Neuronal stem cell (in vitro differentiated cells): ENCODE measurements around the gene CBFB.
A peak's percentile ranks its signal among the peaks of the same experiment; 100 is the strongest.
"Not testable (repeated sequence)": the region's sequence is repeated elsewhere in the genome, so short reads cannot be mapped to it uniquely, and the experiment has no call there.

Experiments used
- DNase-seq: peaks from one replicate; pipeline ENCODE4 v3.0.0-alpha.2; 2013; ENCODE audit warnings: low spot score
- H2AFZ ChIP-seq: one replicate; pipeline ENCODE4 v1.6.1; 2013; ENCODE audit warnings: mild to moderate bottlenecking, low read length, inconsistent platforms
- H2AK5ac ChIP-seq: 2 replicates; pipeline ENCODE4 v1.6.1; 2013; ENCODE audit warnings: low read depth, mild to moderate bottlenecking, inconsistent platforms, low read length, moderate library complexity, mixed read lengths
- H2BK120ac ChIP-seq: 2 replicates; pipeline ENCODE4 v1.6.1; 2013; ENCODE audit warnings: low read depth, mild to moderate bottlenecking, inconsistent platforms, low read length, moderate library complexity, mixed read lengths
- H2BK12ac ChIP-seq: one replicate; pipeline ENCODE4 v1.6.1; 2013; ENCODE audit warnings: low read length, inconsistent platforms
- H2BK15ac ChIP-seq: 2 replicates; pipeline ENCODE4 v1.6.1; 2013; ENCODE audit warnings: mild to moderate bottlenecking, low read length, inconsistent platforms, mixed read lengths
- H2BK5ac ChIP-seq: one replicate; pipeline ENCODE4 v1.6.1; 2013; ENCODE audit warnings: inconsistent platforms, mild to moderate bottlenecking, low read length, moderate library complexity
- H3K14ac ChIP-seq: one replicate; pipeline ENCODE4 v1.6.1; 2013; ENCODE audit warnings: low read length, inconsistent platforms
- H3K18ac ChIP-seq: 2 replicates; pipeline ENCODE4 v1.6.1; 2013; ENCODE audit warnings: low read length, inconsistent platforms
- H3K23ac ChIP-seq: 2 replicates; pipeline ENCODE4 v1.6.1; 2013; ENCODE audit warnings: low read depth, mild to moderate bottlenecking, mixed read lengths, low read length, inconsistent platforms; ENCODE audit not compliant: poor library complexity
- H3K27ac ChIP-seq: replicated peaks from 3 replicates; pipeline ENCODE4 v1.5.1; 2013; ENCODE audit warnings: low read length, inconsistent platforms
- H3K27me3 ChIP-seq, 3 experiments: 2 replicates each; pipeline ENCODE4 v1.6.1; 2013; ENCODE audit warnings: low read length in 3 of 3, mild to moderate bottlenecking in 2 of 3, inconsistent platforms in 1 of 3, low read depth in 1 of 3, mixed read lengths in 1 of 3, moderate library complexity in 1 of 3; ENCODE audit not compliant: control insufficient read depth in 3 of 3, insufficient read depth in 3 of 3
- H3K36me3 ChIP-seq, 2 donors: replicated peaks in 1 of 2; 2 replicates each; pipeline ENCODE4 v1.6.1; 2013; ENCODE audit warnings: low read length in 2 of 2; ENCODE audit not compliant: control insufficient read depth in 2 of 2, insufficient read depth in 2 of 2
- H3K4ac ChIP-seq: 2 replicates; pipeline ENCODE4 v1.6.1; 2013; ENCODE audit warnings: inconsistent platforms, mild to moderate bottlenecking, low read length, moderate library complexity
- H3K4me1 ChIP-seq, 2 donors: 1 replicate in 1 of 2; 2 replicates in 1 of 2; pipeline ENCODE4 v1.6.1; 2013; ENCODE audit warnings: low read length in 2 of 2, low read depth in 1 of 2; ENCODE audit not compliant: control insufficient read depth in 2 of 2, insufficient read depth in 1 of 2
- H3K4me2 ChIP-seq: one replicate; pipeline ENCODE4 v1.6.1; 2013; ENCODE audit warnings: mild to moderate bottlenecking, low read length, inconsistent platforms; ENCODE audit not compliant: insufficient read depth, poor library complexity, severe bottlenecking
- H3K4me3 ChIP-seq, 2 donors: 2 replicates each; pipeline ENCODE4 v1.5.1; 2013; ENCODE audit warnings: low read length in 2 of 2, mild to moderate bottlenecking in 2 of 2, inconsistent platforms in 1 of 2, moderate library complexity in 1 of 2
- H3K79me1 ChIP-seq: one replicate; pipeline ENCODE4 v1.6.1; 2013; ENCODE audit warnings: low read depth, mild to moderate bottlenecking, inconsistent platforms, low read length, moderate library complexity
- H3K9ac ChIP-seq: one replicate; pipeline ENCODE4 v1.6.1; 2013; ENCODE audit warnings: mild to moderate bottlenecking, low read depth, low read length, inconsistent platforms; ENCODE audit not compliant: poor library complexity
- H3K9me3 ChIP-seq, 2 donors: replicated peaks in 1 of 2; 2 replicates each; pipeline versions ENCODE3 to v1.6.1; 2013; ENCODE audit warnings: low read length in 2 of 2, mild to moderate bottlenecking in 2 of 2, inconsistent platforms in 1 of 2, low read depth in 1 of 2, mixed read lengths in 1 of 2, moderate library complexity in 1 of 2; ENCODE audit not compliant: control insufficient read depth in 2 of 2, insufficient read depth in 1 of 2
- H4K8ac ChIP-seq: one replicate; pipeline ENCODE4 v1.6.1; 2013; ENCODE audit warnings: low read depth, mild to moderate bottlenecking, inconsistent platforms, low read length, moderate library complexity
- H4K91ac ChIP-seq: one replicate; pipeline ENCODE4 v1.6.1; 2013; ENCODE audit warnings: low read length, low read depth, mild to moderate bottlenecking, inconsistent platforms; ENCODE audit not compliant: poor library complexity
- WGBS, 2 donors: extraction: QIAGEN DNeasy Blood & Tissue Kit; methylation state at CpG; one replicate each; pipeline ENCODE4 v1.1.7; 2013; ENCODE audit warnings: missing lambda C conversion rate in 2 of 2, mixed read lengths in 1 of 2; ENCODE audit not compliant: insufficient read length in 2 of 2, insufficient replicate concordance in 1 of 2; ENCODE audit errors: extremely low coverage in 2 of 2; 5-methylcytosine and 5-hydroxymethylcytosine counted together

CBFB gene

GRCh38 chr16:66988197-66988788, 40.7 kb upstream of the CBFB start, which contains the start of gene CES4A:
CES4A (plus strand) TSS chr16:66988589; CDS start chr16:66988773, 184 bp downstream.
- H3K4me1 ChIP-seq: no peaks in the 10 kb centered on the region
- peak within 1 kb of the TSS; percentile 73 for H3K23ac ChIP-seq

GRCh38 chr16:66991545-66992077, 37.3 kb upstream of the CBFB start:
- Histone ChIP-seq H2AFZ (no peak overlapping the region), H3K4ac (no peak overlapping the region), H3K79me1 (peaks cover 3% of the 10 kb centered on the region), H4K8ac (no peak overlapping the region), H2BK120ac (no peak overlapping the region), H2AK5ac (no peak overlapping the region), H2BK5ac (no peak overlapping the region), H3K9me3 (peaks cover 0 to 2% of the 10 kb centered on the region in 2 donors), H3K4me1 (no peaks in the 10 kb centered on the region), H2BK12ac (no peak overlapping the region), H3K9ac (no peak overlapping the region), H3K27ac (no peak overlapping the region), H3K4me3 (no peak overlapping the region), H3K27me3 (peaks cover 0 to 30% (median 5%) of the 10 kb centered on the region in 3 experiments), H3K36me3 (no peaks in the 10 kb centered on the region), H3K14ac (no peak overlapping the region), H2BK15ac (no peak overlapping the region), H3K23ac (no peak overlapping the region), H3K18ac (no peak overlapping the region), H4K91ac (no peak overlapping the region), H3K4me2 (no peak overlapping the region)
- no CpG with 5 or more reads among the region's 2 CpGs for WGBS, 2 donors
- no peak for DNase-seq

More at GRCh38 chr16:66988197-66988788, 40.7 kb upstream of the CBFB start, which contains the start of gene CES4A:
- Histone ChIP-seq H2BK5ac (peak within 1 kb of the TSS; percentile 6), H2BK15ac (no peak within 1 kb of the TSS), H3K27ac (no peak within 1 kb of the TSS), H3K18ac (no peak within 1 kb of the TSS), H3K4ac (no peak within 1 kb of the TSS), H2BK120ac (no peak within 1 kb of the TSS), H3K27me3 (peaks cover 0 to 39% (median 5%) of the 10 kb centered on the region in 3 experiments), H2AK5ac (peak within 1 kb of the TSS; percentile 70), H3K9me3 (peaks cover 0 to 2% of the 10 kb centered on the region in 2 donors), H3K79me1 (peaks cover 3% of the 10 kb centered on the region), H2BK12ac (peak within 1 kb of the TSS; percentile 58), H3K4me3 (peak within 1 kb of the TSS in 1 of 2 donors; percentile 5), H3K4me2 (no peak within 1 kb of the TSS), H4K8ac (peak within 1 kb of the TSS; percentile 17), H3K14ac (no peak within 1 kb of the TSS), H2AFZ (no peak within 1 kb of the TSS), H3K9ac (no peak within 1 kb of the TSS), H3K36me3 (no peaks in the 10 kb centered on the region), H4K91ac (peak within 1 kb of the TSS; percentile 12)
- WGBS, 2 donors: no CpG with 5 or more reads among the region's 11 CpGs
- no peak for DNase-seq

- H3K27ac ChIP-seq, H2BK120ac ChIP-seq, H4K8ac ChIP-seq, H3K36me3 ChIP-seq, H2BK5ac ChIP-seq, H2BK15ac ChIP-seq, H2AK5ac ChIP-seq, H3K4me1 ChIP-seq, H2BK12ac ChIP-seq, H3K23ac ChIP-seq, H3K4me3 ChIP-seq, H2AFZ ChIP-seq, H3K18ac ChIP-seq, H3K14ac ChIP-seq, H3K79me1 ChIP-seq, DNase-seq, H3K9me3 ChIP-seq, H3K4ac ChIP-seq, H3K4me2 ChIP-seq, H3K9ac ChIP-seq, H4K91ac ChIP-seq: not testable (repeated sequence)
- no CpG with 5 or more reads among the region's 12 CpGs for WGBS, 2 donors
- peaks cover 0 to 42% (median 7%) of the 10 kb centered on the region in 3 experiments for H3K27me3 ChIP-seq
Measured at GRCh38 chr16:66993558-66993957, 35.4 kb upstream of the CBFB start.

GRCh38 chr16:66996324-66996982, 32.5 kb upstream of the CBFB start:
- no peak overlapping the region for H3K27ac ChIP-seq
- H3K23ac ChIP-seq: no peak overlapping the region
- no peak overlapping the region for H2AFZ ChIP-seq
- no peak overlapping the region for H4K8ac ChIP-seq
- no peak overlapping the region for H4K91ac ChIP-seq
- no peak overlapping the region for H2BK5ac ChIP-seq
- H3K4me3 ChIP-seq: no peak overlapping the region
- WGBS, 2 donors: no CpG with 5 or more reads among the region's 6 CpGs
- no peak overlapping the region for H3K4me2 ChIP-seq
- H3K18ac ChIP-seq: no peak overlapping the region
- H3K9me3 ChIP-seq: peaks cover 0 to 2% of the 10 kb centered on the region in 2 donors
- H2BK12ac ChIP-seq: no peak overlapping the region
- H3K79me1 ChIP-seq: no peaks in the 10 kb centered on the region
- H2BK120ac ChIP-seq: no peak overlapping the region
- DNase-seq: no peak
- peaks cover 4 to 8% of the 10 kb centered on the region in 2 donors for H3K4me1 ChIP-seq
- H3K36me3 ChIP-seq: no peaks in the 10 kb centered on the region
- H3K27me3 ChIP-seq: peaks cover 4 to 59% (median 28%) of the 10 kb centered on the region in 3 experiments
- H3K9ac ChIP-seq: no peak overlapping the region
- H2AK5ac ChIP-seq: no peak overlapping the region
- no peak overlapping the region for H2BK15ac ChIP-seq
- no peak overlapping the region for H3K14ac ChIP-seq
- H3K4ac ChIP-seq: no peak overlapping the region
